ENCODE results near the gene RNU4-1.

DNA sequence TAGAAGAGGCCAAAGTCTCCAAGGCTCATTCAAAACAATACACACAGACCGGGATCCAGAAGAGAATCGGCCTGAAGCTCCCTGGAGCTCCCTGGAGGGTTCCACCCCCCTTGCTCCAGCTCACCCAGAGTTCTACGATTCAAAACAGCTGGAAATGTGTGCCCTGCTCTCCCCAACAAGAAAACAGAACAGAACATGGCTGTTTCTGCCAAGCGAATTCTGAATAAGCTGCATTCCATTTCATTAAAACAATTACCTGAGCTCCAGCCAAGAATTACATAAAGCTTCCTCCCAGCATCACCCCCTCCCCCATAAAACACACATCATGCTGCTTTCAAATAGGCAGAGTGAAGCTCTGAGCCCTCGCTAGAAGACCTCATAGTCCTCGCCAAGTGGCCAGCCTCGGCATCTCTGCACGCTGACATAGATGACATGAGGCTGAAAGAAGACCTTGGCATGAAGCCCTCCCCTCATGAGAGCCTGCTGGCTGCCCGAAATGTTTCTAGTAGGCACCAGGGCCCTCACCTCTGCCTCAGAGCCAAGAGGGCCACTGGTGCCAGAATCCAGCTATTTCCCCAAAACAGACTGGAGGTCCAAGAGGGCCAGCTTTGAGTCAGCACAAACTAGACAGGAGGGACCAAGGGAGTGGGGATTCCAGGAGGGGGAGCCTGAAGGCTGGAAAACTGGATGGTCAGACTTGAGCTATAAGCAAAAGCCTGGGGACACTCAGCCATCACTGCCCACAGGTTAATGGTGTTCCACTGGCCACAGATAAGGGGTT is 35.8 kb downstream of the RNU4-1 start:
- TF ChIP-seq, protein P1, sequence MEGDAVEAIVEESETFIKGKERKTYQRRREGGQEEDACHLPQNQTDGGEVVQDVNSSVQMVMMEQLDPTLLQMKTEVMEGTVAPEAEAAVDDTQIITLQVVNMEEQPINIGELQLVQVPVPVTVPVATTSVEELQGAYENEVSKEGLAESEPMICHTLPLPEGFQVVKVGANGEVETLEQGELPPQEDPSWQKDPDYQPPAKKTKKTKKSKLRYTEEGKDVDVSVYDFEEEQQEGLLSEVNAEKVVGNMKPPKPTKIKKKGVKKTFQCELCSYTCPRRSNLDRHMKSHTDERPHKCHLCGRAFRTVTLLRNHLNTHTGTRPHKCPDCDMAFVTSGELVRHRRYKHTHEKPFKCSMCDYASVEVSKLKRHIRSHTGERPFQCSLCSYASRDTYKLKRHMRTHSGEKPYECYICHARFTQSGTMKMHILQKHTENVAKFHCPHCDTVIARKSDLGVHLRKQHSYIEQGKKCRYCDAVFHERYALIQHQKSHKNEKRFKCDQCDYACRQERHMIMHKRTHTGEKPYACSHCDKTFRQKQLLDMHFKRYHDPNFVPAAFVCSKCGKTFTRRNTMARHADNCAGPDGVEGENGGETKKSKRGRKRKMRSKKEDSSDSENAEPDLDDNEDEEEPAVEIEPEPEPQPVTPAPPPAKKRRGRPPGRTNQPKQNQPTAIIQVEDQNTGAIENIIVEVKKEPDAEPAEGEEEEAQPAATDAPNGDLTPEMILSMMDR (IDR thresholded peaks at IDR 0.05) = peak in 1 of 12 donors; percentile 14
- TF ChIP-seq POLR2A (IDR thresholded peaks at IDR 0.05) = peak in 1 of 2 donors; percentile 33
